Smooth muscle cell of the brain vasculature (primary cell): ENCODE results near the gene HECW1.
"Not testable (repeated sequence)": the region's sequence is repeated elsewhere in the genome, so short reads cannot be mapped to it uniquely, and the experiment has no call there.

Experiments used
- DNase-seq: peaks from one replicate; pipeline ENCODE4 v3.0.0-alpha.2; 2012; ENCODE audit warnings: low read depth, low spot score

The HECW1 gene

GRCh38 chr7:43573832-43574231 lies 461.4 kb downstream of the HECW1 start:
- DNase-seq, result not testable (repeated sequence)

GRCh38 chr7:43575506-43575905 lies 463.1 kb downstream of the HECW1 start:
- no peak for DNase-seq

DNA sequence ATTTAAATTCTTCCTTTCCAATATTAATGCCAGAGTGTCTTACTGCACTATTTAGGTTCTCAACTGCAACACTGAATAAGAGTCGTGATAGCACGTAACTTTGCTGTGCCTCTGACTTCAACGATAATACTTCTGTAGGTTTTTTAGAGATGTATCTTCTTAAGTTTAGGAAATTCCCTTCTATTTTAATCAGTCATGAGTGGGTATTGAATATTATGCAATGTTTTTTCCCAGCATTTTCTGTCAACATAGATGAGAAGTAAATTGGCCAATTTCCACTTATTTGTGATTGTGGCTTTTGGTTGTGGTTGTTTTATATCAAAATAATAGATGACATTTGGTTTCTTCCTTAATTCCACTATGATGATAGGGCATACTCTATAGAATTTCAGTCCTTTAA lies 463.8 kb downstream of the HECW1 start:
- DNase-seq, result no peak

DNA sequence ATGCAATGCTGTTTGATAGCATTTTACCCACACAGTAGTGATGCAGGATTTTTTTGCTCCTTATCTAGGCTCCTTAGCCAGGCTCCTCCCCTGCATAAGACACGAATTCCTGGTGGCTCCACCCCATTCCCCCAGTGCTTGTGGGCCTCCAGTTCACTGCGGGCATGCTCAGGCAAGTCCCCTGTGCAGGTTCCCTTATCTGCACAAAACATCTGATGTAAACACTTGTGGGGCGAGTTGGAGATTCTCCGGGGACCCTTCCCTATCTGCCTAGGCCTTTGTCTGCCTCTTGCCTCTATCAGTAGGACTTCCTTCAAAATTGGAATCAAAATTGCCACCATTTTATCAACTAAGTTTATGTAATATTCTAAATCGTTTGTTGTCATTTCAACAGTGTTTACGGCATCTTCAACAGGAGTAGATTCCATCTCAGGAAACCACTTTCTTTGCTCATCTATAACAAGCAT lies 465.1 kb downstream of the HECW1 start:
- no peak for DNase-seq

GRCh38 chr7:43582503-43583423 lies 470.3 kb downstream of the HECW1 start, which contains the start of gene STK17A:
TSS of gene STK17A (plus strand) at chr7:43583108. CDS start at chr7:43583244, 136 bp downstream.
- DNase-seq, result peak; percentile 80

DNA sequence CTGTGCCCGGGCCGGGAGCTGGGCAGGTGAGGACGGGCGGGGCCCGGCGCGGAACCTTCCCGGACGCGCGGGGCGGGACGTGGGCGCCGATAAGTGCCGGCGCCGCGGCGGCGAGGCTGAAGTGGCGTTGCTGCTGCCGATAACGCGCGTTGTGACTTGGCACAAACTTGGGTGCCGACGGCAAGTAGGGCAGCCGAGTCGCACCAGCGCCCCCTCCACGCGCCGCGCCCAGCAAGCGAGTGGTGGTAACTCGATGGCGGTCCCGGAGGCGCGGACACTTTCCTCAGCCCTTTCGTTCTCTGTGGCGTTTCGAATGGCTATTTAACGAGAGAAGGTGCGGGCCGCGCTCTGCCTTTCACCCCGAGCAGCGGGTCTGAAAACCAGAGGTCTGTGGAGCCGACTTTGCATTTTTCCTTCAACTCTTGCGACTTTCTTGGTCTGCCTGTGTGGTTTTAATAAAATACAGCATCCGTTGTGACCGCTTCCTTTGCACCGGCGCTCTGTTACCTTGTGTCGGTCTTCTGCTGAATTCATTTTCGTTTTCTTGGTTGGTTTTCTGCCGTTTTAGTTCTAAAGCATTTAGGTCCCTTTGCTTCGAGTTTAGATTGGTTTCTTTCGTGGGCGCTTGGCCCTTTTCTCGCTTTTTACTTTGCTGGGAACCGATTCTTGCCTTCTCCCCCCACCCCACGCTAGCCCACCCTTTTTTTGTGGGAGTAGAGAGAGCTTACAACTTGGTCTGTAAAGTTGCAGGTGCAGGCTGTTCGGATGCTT lies 471.2 kb downstream of the HECW1 start:
- DNase-seq, result no peak

DNA sequence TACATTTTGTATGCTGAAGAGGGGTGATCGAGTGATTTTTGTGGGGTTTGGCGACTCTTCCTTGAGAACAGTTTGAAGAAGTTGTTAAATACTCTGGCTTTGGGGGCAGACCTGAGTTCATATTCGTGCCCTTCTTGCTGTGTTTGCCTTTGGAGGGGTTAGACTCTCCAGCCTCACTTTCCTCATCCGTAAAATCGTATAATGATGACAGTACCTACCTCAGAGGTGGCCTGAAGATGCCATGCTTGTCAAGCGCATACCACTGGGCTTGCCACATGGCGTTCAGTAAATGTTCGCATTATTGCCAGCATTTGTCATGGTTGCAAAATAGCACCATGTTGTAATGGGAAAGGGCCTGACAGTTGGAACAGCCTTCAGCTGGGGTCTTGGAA lies 471.7 kb downstream of the HECW1 start:
- DNase-seq, result no peak

- not testable (repeated sequence) for DNase-seq
Observed at GRCh38 chr7:43584733-43585132, 472.3 kb downstream of the HECW1 start.

GRCh38 chr7:43585562-43585961 lies 473.1 kb downstream of the HECW1 start:
- no peak for DNase-seq

GRCh38 chr7:43586251-43586900 lies 473.9 kb downstream of the HECW1 start:
- no peak for DNase-seq

DNA sequence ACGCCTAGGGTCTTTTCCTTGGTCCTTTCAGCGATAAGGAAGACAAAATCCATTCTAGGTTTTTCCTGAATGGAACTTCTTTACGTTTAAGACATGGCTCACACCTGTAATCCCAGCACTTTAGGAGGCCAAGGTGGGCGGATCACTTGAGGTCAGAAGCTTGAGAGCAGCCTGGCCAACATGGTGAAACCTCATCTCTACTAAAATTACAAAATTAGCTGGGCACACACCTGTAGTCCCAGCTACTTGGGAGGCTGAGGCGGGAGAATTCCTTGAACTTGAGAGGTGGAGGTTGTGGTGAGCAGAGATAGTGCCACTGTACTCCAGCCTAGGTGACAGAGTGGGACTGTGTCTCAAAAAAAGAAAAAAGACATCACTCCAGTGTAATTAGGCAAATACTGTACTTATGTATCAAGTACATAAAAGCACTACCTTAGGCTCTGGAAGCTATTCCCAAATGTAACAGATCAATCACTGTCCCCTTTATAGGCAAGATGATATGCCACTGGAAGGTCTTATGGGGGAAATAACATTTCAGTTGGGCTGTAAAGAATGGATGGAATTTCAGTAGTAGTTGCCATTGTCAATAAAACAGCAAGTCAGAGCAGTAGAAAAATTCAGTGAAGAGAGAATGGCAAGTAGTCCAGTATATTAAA lies 476.2 kb downstream of the HECW1 start:
- DNase-seq, result no peak

GRCh38 chr7:43589133-43589478 lies 476.7 kb downstream of the HECW1 start:
- no peak for DNase-seq

- no peak for DNase-seq
Observed at GRCh38 chr7:43589728-43590127, 477.3 kb downstream of the HECW1 start.

DNA sequence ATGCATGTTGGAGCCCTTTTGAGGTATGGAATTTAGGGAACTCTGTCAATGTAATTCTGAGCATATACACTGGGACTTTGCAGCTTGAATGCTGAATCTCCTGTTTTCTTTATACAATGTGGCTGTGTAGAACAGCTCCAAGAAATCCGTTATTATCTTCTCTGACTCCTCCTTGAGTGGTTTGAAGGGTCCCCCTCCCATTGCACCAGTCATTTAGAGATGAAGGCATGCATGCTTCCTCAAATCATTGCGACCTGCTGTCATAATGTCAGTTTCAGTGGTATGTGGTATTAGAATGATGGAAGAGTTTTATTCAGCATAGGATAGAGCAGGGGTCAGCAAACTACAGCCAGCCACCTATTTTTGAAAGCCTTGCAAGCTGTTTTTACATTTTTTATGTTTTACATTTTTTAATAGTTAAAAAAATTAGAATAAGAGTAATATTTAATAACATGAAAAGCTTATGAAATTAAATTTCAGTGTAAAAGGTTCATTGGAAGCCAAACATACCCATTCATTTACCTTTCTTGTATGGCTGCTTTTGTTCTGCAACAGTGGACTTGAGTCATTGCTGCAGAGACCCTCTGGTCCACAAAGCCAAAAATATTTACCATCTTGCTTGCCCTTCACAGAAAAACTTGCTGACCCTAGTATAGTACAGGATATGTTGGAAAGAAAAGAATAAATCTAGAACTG lies 478.6 kb downstream of the HECW1 start:
- no peak for DNase-seq

DNA sequence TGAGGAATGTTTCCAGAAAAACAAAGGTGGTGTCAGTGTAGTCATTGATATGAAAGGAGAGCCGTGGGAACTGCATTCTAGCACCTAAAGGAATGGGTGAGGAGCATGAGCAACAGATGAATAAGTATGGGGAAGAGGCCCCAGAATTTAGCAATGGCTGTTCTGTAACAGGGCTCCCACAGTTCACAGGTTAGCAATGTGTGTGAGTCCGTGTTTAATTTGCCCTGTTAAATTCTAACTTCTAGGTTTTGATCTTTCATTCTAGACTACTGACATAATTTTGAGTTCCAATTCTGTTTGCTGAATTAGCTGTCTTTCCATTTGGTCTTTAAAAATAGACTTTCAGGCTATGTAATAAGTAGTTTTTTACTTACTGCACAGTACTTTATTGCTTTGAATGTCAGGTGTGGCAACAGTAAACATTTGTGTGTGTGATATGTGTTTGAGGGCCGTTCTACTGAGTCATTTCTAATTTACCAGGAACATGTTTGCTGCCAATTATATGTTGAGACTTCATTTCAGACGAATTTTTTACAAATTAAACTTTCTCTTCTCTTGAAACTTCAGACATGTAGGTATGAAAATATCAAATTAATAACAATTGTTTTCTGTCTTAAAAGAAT lies 479.2 kb downstream of the HECW1 start:
- DNase-seq, result no peak

GRCh38 chr7:43592326-43592725 lies 479.9 kb downstream of the HECW1 start:
- no peak for DNase-seq

DNA sequence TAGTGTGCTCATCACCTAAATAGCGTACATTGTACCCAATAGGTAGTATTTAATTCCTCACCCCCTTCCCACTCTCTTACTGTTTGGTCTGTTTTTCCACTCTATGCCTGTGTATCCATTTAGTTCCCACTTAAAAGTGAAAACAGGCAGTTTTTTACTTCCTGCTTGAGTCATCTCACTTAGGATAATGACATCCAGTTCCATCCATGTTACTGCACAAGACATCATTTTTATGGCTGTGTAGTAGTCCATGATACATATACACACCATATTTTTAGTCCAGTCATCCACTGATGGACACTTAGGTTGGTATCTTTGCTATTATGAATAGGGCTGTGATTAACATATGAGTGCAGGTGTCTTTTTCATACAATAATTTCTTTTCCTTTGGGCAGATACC lies 480.6 kb downstream of the HECW1 start:
- no peak for DNase-seq

DNA sequence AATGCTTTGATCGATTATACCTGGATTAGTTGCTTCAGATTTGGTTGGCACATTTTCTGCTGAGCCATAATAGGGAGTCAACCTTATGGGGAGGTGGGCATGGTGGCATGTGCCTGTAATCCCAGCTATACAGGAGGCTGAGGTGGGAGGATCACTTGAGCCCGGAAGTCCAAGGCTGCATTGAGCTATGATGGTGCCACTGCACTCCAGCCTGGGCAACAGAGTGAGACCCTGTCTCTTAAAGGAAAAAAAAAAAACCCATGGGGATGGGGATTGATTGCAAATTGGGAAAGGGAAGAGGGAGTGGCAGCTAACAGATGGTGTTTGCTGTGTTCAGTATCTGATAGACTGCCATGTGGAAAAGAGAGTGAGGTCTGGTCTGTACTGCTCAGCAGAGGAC lies 481.6 kb downstream of the HECW1 start:
- DNase-seq, result no peak

DNA sequence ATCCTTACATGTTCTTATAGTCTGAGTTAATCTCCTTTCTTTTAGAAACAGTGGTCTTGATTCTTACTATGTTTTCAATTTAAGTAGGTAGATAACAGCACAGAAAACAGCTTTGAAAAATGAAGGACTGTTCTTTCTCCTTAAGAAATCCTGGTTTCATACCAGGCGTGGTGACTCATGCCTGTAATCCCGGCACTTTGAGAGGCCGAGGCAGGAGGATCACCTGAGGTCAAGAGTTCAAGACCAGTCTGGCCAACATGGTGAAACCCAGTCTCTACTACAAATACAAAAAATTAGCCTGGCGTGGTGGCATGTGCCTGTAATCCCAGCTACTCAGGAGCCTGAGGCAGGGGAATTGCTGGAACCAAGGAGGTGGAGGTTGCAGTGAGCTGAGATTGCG lies 484.0 kb downstream of the HECW1 start:
- not testable (repeated sequence) for DNase-seq

DNA sequence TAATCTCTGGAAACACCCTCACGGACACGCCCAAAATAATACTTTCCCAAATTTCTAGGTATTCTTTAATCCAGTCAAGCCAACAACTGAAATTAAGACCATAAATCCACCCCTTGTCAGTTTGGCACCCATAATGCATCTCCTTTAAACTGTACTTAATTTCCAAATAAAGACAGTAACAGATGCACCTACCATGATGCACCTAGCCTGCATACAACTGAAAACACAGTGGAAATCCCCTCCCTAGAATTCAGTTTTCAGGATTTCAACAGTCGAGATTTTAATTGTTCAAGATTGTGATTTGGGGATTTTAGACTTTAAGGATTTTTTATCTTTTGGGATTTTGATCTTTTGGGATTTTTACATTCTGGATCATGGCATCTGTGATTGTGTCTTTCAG lies 487.6 kb downstream of the HECW1 start:
- DNase-seq, result no peak

- DNase-seq, result no peak
Observed at GRCh38 chr7:43602256-43602655, 489.8 kb downstream of the HECW1 start.
